Adrenal gland (tissue), 5 donors: ENCODE measurements around the gene SLC25A28.

Experiments used
- CTCF ChIP-seq, 6 experiments: fragments of 450-650 bp in 4 of 6; fragments of 200-600 bp in 2 of 6; sonication (generic) in 1 of 6; IDR thresholded peaks; 1 replicate in 5 of 6; 2 replicates in 1 of 6; pipeline versions ENCODE4 v1.5.1 to v1.8.0; 2016 to 2021; ENCODE audit warnings: antibody characterized with exemption in 6 of 6, mild to moderate bottlenecking in 2 of 6, moderate library complexity in 1 of 6
- POLR2A ChIP-seq, 2 donors: fragments of 450-650 bp; IDR thresholded peaks; one replicate each; pipeline ENCODE4 v1.6.1; 2017; ENCODE audit warnings: antibody characterized with exemption in 2 of 2, mild to moderate bottlenecking in 2 of 2, moderate library complexity in 1 of 2
- donor health status: DM: no; HTN: no; CAD: no.

GRCh38 chr10:99615426-99615825 lies 4.8 kb downstream of the SLC25A28 start:
- no peak for TF ChIP-seq POLR2A (IDR thresholded peaks at IDR 0.05)
- no peak for TF ChIP-seq CTCF (IDR thresholded peaks at IDR 0.05)
